ENCODE data around the gene ZNF394. TPM values are rescaled to one million over a fixed set of nuclear protein-coding genes. Genes with fewer than 3 reads are reported as not detected.

Gene ZNF394
- total and polyA plus RNA-seq, 9 of the 15 experiments (the other 6 are each of a cell fraction or from before 2014, with no cell fraction given) = 2.9 to 32.2 (median 24.2) TPM

DNA sequence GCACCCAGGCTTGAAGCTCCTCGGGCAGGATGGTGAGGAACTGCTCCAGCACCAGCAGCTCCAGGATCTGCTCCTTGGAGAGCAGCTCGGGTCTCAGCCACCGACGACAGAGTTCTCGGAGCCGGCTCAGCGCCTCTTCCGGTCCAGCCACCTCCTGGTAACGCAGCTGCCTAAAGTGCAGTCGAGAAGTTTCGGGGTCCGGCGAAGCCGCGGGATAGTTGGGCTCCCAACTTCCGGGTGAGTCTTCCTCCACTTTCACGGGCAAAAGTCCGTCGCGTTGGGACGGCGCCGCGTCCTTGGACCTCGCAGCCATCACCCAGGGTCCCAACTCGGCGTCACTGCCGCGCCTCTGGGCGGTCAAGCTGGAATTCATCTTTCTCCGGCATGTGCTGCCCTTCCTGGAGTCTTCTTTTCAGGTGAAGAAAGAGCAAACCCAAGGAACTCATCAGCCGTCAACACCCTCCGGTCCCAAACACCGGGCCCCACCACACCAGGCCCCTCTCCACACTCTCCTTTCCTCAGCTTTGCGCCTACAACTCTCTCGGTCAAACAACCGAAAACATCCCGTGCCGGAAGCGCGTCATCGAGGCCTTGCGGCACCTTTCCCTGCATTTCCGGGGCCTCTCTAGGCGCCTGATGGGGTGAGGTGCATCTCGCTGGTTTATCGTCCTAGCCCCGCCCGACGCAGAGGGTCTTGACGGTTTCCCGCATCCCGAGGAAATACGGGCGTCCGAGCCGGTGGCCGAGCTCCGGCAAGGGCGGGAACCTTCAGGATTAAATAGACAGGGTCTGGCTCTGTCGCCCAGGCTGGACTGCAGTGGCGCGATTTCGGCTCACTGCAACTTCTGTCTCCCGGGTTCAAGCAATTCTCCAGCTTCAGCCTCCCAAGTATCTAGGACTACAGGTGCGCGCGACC, at the start of gene ZNF394 (continued):
- TF ChIP-seq, protein P1, sequence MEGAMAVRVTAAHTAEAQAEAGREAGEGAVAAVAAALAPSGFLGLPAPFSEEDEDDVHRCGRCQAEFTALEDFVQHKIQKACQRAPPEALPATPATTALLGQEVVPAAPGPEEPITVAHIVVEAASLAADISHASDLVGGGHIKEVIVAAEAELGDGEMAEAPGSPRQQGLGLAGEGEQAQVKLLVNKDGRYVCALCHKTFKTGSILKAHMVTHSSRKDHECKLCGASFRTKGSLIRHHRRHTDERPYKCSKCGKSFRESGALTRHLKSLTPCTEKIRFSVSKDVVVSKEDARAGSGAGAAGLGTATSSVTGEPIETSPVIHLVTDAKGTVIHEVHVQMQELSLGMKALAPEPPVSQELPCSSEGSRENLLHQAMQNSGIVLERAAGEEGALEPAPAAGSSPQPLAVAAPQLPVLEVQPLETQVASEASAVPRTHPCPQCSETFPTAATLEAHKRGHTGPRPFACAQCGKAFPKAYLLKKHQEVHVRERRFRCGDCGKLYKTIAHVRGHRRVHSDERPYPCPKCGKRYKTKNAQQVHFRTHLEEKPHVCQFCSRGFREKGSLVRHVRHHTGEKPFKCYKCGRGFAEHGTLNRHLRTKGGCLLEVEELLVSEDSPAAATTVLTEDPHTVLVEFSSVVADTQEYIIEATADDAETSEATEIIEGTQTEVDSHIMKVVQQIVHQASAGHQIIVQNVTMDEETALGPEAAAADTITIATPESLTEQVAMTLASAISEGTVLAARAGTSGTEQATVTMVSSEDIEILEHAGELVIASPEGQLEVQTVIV (CRISPR knock-in tag; IDR thresholded peaks at IDR 0.05; ENCODE audit: borderline replicate concordance) = peak; percentile 35; the same call in 1 of the 2 replicates
- TF ChIP-seq PHB2 (IDR thresholded peaks at IDR 0.05; ENCODE audit: low read depth) (no peak), ZNF3 (CRISPR knock-in tag; IDR thresholded peaks at IDR 0.05) (no peak), NR3C1 (CRISPR knock-in tag; IDR thresholded peaks at IDR 0.05) (no peak), ZBTB8A (IDR thresholded peaks at IDR 0.05; ENCODE audit: partially characterized antibody) (no peak), PHB (CRISPR knock-in tag; IDR thresholded peaks at IDR 0.05) (0 out of 2 replicates have a peak, but pooled peaks have one; percentile 23), KAT2B (IDR thresholded peaks at IDR 0.05; ENCODE audit: low read depth, low read length) (no peak), ZC3H8 (IDR thresholded peaks at IDR 0.05) (no peak), SRSF1 (IDR thresholded peaks at IDR 0.05; ENCODE audit: low read depth, low read length) (no peak), SREBF1 (IDR thresholded peaks at IDR 0.05; ENCODE audit: borderline replicate concordance, low read depth, low read length) (peak; percentile 77; the same call in 1 of the 2 replicates), STAG1 (CRISPR knock-in tag; IDR thresholded peaks at IDR 0.05; ENCODE audit: borderline replicate concordance) (no peak), MAFG (tag; conservative IDR thresholded peaks at IDR 0.05) (no peak), MECOM (CRISPR knock-in tag; IDR thresholded peaks at IDR 0.05) (peak; percentile 44; the same call in 1 of the 2 replicates), CBFA2T2 (conservative IDR thresholded peaks at IDR 0.05) (no peak)
- TF ChIP-seq, protein P2, sequence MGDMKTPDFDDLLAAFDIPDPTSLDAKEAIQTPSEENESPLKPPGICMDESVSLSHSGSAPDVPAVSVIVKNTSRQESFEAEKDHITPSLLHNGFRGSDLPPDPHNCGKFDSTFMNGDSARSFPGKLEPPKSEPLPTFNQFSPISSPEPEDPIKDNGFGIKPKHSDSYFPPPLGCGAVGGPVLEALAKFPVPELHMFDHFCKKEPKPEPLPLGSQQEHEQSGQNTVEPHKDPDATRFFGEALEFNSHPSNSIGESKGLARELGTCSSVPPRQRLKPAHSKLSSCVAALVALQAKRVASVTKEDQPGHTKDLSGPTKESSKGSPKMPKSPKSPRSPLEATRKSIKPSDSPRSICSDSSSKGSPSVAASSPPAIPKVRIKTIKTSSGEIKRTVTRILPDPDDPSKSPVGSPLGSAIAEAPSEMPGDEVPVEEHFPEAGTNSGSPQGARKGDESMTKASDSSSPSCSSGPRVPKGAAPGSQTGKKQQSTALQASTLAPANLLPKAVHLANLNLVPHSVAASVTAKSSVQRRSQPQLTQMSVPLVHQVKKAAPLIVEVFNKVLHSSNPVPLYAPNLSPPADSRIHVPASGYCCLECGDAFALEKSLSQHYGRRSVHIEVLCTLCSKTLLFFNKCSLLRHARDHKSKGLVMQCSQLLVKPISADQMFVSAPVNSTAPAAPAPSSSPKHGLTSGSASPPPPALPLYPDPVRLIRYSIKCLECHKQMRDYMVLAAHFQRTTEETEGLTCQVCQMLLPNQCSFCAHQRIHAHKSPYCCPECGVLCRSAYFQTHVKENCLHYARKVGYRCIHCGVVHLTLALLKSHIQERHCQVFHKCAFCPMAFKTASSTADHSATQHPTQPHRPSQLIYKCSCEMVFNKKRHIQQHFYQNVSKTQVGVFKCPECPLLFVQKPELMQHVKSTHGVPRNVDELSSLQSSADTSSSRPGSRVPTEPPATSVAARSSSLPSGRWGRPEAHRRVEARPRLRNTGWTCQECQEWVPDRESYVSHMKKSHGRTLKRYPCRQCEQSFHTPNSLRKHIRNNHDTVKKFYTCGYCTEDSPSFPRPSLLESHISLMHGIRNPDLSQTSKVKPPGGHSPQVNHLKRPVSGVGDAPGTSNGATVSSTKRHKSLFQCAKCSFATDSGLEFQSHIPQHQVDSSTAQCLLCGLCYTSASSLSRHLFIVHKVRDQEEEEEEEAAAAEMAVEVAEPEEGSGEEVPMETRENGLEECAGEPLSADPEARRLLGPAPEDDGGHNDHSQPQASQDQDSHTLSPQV (IDR thresholded peaks at IDR 0.05) = no peak
- TF ChIP-seq, protein P3, sequence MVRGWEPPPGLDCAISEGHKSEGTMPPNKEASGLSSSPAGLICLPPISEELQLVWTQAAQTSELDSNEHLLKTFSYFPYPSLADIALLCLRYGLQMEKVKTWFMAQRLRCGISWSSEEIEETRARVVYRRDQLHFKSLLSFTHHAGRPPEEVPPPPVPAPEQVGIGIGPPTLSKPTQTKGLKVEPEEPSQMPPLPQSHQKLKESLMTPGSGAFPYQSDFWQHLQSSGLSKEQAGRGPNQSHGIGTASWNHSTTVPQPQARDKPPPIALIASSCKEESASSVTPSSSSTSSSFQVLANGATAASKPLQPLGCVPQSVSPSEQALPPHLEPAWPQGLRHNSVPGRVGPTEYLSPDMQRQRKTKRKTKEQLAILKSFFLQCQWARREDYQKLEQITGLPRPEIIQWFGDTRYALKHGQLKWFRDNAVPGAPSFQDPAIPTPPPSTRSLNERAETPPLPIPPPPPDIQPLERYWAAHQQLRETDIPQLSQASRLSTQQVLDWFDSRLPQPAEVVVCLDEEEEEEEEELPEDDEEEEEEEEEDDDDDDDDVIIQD (CRISPR knock-in tag; IDR thresholded peaks at IDR 0.05) = no peak; the same call in 1 of the 2 replicates
- TF ChIP-seq, protein P4, sequence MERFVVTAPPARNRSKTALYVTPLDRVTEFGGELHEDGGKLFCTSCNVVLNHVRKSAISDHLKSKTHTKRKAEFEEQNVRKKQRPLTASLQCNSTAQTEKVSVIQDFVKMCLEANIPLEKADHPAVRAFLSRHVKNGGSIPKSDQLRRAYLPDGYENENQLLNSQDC (CRISPR knock-in tag; IDR thresholded peaks at IDR 0.05) = no peak
- TF ChIP-seq, protein P5, sequence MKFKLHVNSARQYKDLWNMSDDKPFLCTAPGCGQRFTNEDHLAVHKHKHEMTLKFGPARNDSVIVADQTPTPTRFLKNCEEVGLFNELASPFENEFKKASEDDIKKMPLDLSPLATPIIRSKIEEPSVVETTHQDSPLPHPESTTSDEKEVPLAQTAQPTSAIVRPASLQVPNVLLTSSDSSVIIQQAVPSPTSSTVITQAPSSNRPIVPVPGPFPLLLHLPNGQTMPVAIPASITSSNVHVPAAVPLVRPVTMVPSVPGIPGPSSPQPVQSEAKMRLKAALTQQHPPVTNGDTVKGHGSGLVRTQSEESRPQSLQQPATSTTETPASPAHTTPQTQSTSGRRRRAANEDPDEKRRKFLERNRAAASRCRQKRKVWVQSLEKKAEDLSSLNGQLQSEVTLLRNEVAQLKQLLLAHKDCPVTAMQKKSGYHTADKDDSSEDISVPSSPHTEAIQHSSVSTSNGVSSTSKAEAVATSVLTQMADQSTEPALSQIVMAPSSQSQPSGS (CRISPR knock-in tag; IDR thresholded peaks at IDR 0.05) = no peak

Data from K562 (cell line).